ENCODE measurements around the gene CHD9.
"Not testable (repeated sequence)": the region's sequence is repeated elsewhere in the genome, so short reads cannot be mapped to it uniquely, and the experiment has no call there.

CHD9 gene

DNA sequence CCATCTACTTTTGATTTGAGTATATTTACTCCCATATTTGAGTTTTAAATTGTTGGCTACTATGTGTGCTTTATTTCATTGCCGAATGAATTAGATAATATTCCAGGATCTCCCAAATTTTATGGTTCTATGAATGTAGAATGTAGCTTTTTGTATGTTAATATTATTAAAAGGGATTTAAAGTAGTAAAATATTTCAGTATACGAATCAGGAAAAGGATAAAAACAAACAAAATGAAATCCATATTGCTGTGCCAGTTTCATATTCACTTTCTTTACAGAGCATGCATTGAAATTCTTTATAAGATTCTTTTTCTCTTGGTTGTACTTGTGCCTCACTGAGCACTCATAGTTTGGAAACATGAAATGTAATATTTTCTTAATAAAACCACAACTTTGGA is 155.1 kb downstream of the CHD9 start:
- no peak for DNase-seq

DNA sequence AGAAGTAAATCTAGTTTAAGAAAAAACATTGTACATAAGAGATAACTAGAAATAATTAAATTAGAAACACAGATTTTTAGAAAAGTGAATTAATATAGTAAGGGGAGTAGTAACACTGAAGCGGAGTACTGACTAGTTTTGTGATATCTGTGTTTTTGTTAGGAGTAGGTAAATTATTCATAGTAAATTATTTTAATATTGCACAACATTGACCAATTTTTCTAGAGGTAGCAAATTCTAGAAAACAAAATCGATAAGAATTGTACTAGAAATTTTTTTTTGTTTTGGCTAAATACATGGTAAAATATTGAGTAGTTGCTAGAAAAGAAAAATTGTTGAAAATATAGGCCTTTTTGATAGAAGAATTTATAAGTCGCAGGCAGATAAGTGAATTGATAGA is 156.5 kb downstream of the CHD9 start:
- DNase-seq = no peak

DNA sequence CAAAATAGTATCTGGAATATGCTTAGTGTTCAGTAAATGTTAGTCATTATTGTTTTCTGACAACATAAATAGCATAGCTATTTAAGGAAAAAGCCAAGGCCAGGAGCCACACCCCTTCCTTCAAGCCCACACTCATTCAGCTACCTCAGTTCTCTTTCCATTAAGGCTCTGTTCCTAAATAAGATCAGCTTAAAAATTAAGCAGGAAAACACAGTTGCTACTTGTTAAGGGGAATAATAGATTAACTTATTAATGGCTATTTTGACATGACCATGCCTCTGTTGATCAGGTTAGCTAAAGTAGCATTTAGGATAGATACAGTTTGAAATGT is 158.1 kb downstream of the CHD9 start:
- DNase-seq = no peak

DNA sequence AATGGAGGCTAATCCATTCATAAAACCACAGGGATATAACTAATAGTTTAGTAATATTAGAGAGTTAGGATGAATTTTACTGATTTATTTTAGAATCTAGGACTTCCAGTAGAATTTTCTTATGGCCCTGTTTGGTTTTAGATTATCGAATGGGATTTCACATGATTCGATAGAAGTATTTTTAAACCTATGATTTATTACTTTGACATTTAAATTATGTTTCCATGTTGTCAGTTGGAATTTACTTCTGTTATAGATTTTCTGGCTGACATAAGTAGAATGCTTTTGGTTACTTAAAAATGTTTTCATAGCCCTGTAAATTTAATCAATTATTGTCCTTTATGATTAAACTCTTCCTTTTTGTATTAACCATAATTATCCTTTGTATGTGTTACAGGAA is 158.8 kb downstream of the CHD9 start:
- no peak for DNase-seq

DNA sequence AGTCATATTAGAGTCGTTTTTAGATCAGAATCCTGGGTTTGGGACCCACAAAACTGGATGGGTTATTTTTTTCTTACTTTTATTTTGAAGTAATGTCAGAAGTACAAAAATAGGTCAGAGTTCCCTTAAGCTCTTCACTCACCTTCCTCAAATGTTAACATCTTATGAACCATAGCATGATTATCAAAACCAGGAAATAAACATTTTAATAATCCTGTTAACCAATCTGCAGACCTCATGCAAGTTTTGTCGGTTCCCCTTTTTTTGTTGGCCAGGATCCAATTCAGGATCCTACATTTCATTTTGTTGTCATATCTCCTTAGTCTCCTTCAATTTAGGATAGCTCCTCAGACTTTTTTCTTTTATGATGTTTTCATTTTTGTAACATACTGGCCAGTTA is 162.0 kb downstream of the CHD9 start:
- DNase-seq = no peak

DNA sequence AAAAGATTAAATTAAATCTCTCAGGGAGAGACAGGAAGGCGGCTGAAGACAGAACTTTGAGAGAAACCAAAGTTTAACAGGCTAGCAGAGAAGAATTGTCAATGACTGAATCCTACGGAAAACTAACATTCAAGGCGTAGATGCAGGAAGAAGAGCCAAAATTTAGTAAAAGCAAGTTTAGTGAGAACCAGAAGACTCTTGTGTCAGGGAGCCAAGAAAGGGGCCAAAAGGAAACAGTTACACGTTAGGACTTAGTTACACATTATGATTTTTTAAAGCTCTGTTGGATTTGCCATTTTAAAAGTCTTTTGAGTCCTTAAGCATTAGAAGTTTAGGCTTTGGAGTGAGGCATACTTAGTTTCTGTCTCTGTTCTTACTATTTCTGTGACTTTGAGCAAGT is 164.6 kb downstream of the CHD9 start:
- no peak for DNase-seq

DNA sequence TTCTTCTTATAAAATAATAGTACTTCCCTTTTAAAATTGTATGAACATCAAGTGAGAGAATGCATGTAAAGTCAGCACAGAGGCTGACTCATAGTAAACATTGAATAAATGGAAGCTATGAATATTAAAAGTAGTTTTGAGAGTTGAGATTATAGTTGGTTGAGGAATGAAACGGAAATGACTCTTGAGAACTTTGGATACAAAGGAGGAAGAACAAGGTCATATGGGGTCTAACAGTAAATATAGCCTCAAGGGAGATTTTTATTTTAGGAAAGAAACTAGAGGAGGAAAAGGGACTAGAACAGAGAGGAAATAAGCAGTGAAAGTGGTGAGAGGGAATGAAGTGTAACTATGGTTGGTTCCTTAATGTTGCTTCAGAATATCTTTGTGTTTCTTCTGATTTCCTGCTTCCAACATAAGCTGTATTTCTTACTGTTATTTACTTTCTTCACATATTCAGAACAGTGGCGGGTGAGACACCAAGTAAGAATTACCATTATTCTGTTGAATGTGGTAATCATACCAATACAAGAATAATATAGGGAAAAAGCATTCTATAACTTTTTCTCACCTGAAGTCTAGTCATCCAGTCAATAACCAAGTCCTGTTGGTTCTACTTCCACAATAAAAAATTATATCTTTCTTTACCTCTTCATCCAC is 165.1 kb downstream of the CHD9 start:
- no peak for DNase-seq

DNA sequence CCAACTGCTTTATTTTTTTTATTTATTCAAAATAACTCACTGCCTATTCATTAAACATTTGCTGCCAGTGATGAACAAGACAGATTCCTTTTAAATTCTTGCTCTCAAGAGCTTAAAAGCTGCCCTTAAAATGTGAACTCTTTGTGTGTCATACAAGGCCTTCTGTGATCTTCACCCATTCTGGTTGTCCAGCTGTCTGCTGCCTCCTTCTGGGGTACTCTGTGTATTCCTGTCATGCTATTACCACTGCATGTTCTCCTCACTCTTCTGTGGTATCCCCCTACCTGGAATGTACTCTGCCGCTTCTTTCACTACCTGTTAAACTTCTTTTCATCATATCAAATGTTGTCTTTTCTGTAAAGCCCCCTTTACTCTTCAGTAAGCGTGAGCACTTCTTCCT is 165.8 kb downstream of the CHD9 start:
- DNase-seq = no peak

DNA sequence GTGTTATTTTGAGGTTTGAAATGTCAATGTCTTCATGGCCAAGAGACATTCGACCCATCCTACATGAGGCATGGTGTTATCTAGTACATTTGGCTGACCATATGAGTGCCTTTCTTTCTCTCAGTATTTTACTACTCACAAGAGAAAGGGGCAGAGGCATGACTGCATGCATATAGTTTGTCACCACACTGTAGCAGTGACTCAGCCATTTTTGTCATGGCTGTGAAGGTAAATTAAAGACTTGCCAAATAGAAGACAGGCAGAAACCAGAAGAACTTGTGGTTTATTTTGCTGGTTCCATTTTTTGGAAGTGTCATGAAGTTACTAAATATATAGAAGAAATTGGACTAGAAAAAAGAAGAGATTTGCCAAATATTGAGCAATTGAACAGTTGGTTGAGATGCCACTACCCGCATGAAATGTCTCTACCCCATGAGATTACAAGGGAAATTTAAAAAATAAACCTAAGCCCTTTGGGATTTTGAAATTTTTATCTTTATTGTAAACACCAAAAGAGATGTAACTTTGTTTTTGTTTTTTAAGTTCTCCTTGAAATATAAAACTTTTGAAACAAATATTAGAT is 170.3 kb downstream of the CHD9 start:
- DNase-seq = no peak

DNA sequence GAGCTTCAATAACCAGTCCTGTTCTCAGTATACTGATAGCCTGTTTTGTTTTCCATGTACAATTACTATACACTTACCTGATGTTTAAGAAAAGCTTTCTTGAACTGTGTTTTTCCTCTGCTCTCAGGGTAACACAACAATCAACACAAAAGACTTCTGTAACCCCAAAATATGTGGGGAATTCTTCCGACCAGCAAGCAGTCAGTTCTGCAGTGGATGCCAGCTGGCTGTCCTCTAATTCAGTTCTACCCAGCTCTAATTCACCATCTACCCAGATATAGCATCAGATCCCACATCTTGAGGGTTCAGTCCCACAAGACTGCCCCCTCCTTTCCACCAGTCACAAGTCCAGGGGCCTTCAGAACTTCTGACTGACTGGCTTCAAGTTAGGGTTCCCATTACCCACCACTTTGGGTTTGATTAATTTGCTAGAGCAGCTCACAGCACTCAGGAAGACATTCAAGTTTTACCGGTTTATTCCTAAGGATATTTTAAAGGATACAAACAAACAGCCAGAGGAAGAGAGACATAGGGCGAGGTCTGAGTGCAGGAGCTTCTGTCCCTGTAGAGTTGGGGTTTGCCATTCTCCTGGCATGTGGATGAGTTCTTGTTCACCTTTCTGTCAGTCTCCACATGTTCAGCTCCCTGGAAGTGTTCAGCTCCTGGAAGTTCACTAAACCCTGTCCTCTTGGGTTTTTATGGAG is 178.2 kb downstream of the CHD9 start:
- no peak for DNase-seq

DNA sequence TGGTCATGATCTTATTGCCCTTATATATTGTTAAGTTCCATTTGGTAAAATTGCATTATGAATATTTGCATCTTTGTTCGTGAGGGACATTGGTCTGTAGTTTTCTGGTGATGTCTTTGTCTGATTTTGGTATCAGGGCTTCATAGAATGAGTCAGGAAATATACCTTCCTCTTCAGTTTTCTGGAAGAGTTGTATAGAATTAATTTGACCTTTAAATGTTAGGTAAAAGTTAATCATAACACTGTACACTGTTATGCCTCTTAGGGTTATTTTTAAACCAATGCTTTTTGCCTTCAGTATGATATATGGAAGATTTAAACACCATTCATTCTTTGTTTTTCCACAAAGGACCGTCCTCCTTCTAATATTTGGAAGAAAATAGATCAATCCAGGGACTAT is 180.0 kb downstream of the CHD9 start:
- DNase-seq = no peak

DNA sequence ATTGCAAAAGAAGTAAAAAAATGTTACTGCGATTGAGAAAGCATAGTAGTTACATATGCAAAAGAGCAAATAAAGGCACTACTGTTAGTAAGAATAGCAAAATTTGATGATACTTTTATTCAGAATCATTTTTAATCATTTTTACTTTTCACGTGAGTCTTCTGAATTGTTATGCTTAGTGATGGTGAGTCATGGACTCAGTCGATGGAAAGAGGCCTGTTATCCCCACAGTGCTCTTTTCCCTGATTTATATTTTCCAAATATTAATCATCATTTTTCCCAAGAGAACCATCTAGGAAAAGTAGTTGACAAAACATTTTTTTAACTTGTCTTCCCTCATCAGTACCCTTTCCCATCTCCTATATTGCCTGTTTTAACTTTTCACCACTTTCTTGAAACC is 181.1 kb downstream of the CHD9 start:
- no peak for DNase-seq

DNA sequence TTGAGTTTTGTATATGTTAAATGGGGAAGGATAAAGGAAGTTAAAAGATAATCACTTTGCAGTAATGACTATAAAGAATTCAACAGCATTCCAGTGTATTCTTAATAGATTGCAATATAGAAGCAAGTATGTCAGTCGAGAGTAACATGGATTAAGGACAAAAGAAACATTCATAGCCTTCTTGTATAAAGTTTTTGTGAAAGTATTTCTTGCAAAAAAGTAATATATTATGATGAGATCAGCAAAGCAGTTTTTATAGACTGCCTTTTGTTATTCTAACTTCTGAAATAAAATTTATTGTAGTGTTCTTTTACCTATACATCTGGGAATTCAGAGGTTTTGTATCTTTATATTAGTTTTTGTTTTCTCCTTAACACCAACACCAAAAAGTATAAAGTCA is 194.5 kb downstream of the CHD9 start:
- no peak for DNase-seq

DNA sequence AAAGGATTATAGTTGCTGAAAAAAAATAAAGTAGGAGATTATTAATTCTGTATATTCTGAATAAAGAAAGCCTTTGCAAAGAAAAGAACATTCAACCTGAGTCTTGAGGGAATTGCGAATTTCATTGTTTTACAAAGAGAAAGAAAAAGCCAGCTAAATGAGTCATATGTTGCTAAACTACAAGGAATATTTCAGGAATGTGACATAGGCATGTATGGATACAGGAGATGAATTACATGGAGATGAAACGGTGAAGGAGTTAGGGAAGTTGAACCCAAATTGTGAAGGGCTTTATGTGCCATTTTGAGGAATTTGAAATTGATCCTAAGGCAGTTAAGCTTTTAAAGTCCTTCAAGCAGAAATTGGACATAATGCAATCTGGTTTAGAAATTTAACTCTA is 202.2 kb downstream of the CHD9 start:
- DNase-seq = no peak

DNA sequence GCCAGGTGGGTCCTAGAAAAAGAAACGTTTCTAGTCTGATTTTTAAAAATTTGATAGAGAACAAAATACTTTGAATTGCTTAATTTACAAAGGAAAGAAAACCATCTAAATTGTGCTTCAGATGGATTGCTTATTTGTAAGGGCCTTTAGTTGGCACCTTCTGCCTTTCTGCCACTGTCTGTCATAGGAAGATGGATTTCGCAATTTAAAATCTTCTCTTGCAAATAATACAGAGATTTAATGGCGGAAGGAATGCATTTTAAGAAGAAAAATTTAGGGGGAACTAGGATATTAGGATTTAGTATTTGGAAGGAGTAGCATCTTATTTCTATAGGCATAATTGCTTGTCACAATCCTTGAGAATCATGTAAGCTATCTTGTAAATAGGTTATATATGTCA is 204.0 kb downstream of the CHD9 start:
- no peak for DNase-seq

DNA sequence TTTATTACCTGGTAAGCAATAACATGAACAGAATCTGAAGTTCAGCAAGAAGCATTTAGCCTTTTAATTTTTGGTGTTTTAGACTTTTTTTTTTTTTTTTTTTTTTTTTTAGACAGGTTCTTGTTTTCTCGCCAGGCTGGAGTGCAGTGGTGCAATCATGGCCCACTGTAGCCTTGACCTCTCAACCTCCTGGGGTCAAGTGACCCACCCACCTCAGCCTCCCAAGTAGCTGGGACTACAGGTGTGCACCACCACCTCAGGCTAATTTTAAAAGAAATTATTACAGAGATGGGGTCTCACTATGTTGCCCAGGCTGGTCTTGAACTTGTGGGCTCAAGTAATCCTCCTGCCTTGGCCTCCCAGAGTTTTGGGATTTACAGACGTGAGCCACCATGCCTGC is 206.5 kb downstream of the CHD9 start:
- DNase-seq = no peak

DNA sequence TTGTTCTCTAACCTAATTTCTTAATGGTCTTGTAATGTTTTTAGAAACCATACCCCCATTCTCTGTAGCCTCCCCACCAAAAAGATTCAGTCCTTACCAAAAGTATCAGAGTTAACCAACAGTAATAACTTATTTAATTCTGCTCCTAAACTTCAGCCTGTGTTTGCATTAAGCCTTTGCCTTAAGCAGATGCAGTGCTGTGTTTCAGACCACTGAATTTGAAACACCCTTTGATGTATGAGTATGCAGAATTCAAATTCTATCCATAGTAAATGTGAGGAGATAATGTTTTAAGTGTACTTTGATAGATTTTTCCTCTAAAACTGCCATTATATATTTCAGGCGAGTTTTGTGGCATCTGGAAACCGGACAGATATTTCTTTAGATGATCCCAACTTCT is 207.9 kb downstream of the CHD9 start:
- no peak for DNase-seq

DNA sequence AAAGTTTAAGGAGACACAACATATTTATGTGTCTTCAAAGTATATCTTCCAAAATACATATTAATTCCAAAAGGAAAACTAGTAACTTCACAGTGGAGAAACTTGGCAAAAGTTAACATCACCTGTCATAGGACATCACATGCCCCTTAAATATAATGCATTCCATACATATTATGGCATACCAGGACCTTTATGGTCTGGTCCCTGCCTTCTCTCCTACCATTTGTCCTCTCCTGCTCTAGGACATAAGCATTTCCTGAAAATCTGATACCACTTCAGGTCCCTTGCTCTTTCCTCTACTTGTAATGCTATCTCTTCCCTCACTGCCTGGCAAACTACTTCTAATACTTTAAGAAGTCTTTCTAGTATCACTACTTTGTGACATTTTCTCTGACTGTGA is 211.4 kb downstream of the CHD9 start:
- DNase-seq = no peak

DNA sequence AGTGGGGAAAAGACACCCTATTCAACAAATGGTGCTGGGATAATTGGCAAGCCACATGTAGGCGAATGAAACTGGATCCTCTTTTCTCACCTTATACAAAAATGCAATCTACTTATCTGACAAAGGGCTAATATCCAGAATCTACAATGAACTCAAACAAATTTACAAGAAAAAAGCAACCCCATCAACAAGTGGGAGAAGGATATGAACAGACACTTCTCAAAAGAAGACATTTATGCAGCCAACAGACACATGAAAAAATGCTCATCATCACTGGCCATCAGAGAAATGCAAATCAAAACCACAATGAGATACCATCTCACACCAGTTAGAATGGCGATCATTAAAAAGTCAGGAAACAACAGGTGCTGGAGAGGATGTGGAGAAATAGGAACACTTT is 223.7 kb downstream of the CHD9 start:
- not testable (repeated sequence) for DNase-seq

DNA sequence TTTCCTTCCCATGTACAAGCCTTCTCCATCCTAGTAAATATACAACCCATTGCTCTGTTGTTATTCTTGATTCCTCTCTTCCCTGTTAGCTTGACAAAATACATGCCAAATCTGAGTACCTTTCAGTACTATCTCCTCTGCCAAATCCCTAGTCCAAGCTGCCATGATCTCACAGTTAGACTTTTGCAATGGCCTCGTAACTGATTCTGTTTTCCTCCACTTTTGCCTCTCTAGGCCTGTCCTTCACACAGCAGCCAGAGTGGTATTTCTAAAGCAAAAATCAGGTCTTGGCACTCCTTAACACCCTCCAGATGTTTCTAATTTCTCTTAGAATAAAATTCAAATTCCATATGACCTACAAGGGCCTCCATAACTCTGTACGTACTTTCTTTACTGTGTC is 226.5 kb downstream of the CHD9 start:
- no peak for DNase-seq

DNA sequence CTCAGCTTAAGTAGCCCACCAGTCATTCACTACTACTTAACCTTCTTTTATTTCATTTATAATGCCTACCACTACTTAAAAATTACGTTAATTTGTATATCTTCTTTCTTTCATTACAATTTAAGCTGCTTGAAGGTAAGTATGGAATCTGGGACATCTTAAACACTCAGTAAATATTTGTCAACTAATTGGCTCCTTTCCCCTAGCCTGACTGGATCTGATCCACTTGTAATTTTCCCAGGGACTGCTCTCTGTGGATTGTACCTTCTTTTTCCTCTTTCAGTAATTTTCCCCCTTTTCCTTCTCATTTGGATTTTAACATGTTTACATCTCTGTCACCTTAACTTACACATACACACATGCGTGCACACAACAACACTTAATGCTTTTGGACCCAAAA is 227.1 kb downstream of the CHD9 start:
- no peak for DNase-seq

DNA sequence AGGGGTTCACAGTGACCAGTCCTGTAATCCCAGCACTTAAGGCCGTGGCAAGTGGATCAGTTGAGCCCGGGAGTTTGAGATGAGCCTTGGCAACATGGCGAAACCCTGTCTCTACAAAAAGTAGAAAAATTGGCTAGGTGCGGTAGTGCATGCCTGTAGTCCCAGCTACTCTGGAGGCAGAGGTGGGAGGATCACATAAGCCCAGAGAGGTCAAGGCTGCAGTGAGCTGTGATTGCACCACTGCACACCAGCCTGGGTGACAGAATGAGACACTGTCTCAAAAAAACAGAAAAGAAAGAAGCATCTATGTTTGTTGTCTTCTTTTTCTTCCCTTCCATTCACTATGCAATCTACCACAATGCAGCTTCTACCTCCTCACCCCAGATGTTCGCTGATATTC is 227.5 kb downstream of the CHD9 start:
- no peak for DNase-seq

DNA sequence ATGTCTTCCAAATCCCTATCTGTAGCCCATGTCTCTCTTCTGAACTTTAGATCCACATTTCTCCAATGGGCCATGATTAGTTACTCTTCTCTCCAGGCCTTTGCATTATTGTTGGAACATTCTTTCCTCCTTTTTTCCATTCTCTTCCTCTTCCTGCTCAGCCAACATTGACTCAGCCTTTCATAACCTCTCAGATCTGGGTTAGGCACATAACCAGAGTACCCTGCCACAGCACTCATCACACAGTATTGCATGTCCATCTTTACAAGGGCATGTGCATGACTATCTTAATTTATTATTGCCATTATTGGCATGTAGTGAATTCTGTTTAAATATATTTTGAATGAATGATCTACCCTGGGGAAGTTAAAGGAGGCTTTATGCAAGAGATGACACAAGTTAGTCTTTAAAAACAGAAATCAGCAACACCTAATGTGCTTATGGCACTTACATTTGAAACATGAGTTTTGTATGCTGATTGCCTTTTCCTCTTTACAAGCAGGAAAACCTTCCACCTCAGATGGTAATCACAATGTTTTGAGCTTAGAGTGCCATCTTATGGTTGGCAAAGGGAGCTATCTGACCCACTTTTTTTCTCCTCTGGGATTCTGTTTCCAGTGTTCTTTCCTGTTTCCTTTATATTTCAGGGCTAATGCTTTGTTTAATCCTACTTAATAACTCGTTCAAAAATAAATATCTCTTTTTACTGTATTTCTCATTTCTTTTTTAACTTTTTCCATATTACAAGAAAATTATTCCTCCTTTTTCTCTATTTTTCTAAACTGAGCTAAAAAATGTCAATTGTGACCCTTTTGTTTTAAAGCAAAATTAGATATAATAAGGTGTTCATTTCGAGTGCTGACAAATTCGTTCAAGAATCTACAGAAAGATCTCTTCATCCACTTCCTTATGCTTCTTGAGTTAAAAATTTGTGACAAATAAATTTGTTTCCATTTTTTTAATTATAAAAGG is 228.5 kb downstream of the CHD9 start:
- DNase-seq = no peak

DNA sequence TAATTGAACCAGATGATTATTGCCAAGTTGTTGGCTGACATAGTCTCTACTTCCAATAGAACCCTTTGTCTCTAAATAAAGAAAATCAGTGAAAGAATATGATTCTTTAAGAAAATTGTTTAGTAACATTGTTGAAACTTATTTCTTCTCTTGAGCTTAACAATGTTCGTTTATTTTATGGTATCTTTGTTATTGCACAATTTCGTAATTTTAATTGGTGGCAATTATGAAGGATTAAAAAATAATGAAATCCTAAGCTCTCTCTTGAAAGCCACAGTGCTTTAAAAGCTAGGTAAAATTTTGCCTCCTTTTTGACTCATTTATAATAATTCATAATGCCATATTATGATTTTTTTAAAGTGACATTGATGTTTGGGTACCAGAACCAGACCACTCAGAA is 230.4 kb downstream of the CHD9 start:
- no peak for DNase-seq

All from stimulated activated CD4-positive, alpha-beta T cell treated with anti-CD3 and anti-CD28 coated beads, Interleukin-4, amount 100 ng/mL, for 24 hours (primary cell).